Suprapubic skin (tissue), 4 donors: ENCODE data around the gene SCP2D1.

Source experiments
- EP300 ChIP-seq: sonication (generic); formaldehyde crosslinking; IDR thresholded peaks from one replicate; pipeline ENCODE4 v1.6.1; 2017; ENCODE audit warnings: antibody characterized with exemption
- POLR2A ChIP-seq, 2 donors: fragments of 450-650 bp; IDR thresholded peaks; one replicate each; pipeline ENCODE4 v1.6.1; 2017; ENCODE audit warnings: antibody characterized with exemption in 2 of 2, mild to moderate bottlenecking in 2 of 2, moderate library complexity in 2 of 2
- POLR2AphosphoS5 ChIP-seq, 3 donors: sonication (generic); formaldehyde crosslinking; IDR thresholded peaks; one replicate each; pipeline ENCODE4 v1.6.1; 2017; ENCODE audit warnings: antibody characterized with exemption in 3 of 3
- TF ChIP-seq, protein P1 (sequence below), 2 donors: fragments of 200-600 bp in 1 of 2; fragments of 450-650 bp in 1 of 2; sonication (generic) in 1 of 2; IDR thresholded peaks; one replicate each; pipeline ENCODE4 v1.5.1; 2016 to 2019; ENCODE audit warnings: antibody characterized with exemption in 2 of 2, mild to moderate bottlenecking in 1 of 2, moderate library complexity in 1 of 2

DNA sequence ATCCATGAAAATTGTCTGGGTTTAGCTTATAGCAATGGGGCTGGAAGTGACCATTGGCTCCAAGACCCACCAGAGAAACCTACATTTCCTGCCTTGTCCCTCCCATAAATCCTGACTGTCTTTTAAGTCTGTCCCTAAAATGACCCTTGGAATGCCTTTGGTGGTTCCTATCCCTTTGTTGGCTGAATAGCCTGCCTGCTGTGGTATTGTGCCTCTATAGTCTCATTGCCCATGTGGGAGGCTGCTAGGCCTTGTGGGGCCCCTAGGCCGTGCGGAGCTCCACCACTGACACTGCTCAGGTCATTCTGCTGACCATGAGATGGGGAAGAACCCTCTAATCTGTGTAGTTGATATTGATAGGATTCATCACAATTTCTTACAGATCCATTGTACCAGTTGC, 43.3 kb downstream of the SCP2D1 start:
- TF ChIP-seq, protein P1, sequence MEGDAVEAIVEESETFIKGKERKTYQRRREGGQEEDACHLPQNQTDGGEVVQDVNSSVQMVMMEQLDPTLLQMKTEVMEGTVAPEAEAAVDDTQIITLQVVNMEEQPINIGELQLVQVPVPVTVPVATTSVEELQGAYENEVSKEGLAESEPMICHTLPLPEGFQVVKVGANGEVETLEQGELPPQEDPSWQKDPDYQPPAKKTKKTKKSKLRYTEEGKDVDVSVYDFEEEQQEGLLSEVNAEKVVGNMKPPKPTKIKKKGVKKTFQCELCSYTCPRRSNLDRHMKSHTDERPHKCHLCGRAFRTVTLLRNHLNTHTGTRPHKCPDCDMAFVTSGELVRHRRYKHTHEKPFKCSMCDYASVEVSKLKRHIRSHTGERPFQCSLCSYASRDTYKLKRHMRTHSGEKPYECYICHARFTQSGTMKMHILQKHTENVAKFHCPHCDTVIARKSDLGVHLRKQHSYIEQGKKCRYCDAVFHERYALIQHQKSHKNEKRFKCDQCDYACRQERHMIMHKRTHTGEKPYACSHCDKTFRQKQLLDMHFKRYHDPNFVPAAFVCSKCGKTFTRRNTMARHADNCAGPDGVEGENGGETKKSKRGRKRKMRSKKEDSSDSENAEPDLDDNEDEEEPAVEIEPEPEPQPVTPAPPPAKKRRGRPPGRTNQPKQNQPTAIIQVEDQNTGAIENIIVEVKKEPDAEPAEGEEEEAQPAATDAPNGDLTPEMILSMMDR (IDR thresholded peaks at IDR 0.05), result no peak
- no peak for TF ChIP-seq POLR2AphosphoS5 (IDR thresholded peaks at IDR 0.05)
- TF ChIP-seq POLR2A (IDR thresholded peaks at IDR 0.05), result no peak
- TF ChIP-seq EP300, result no peak
